Measurements from ENCODE around the gene GAREM2. TPM values are rescaled to one million over a fixed set of nuclear protein-coding genes. Genes with fewer than 3 reads are reported as not detected.

GAREM2 gene
- 1.5 and 7.2 TPM in 2 replicates for total RNA-seq

GRCh38 chr2:26172871-26173775 lies at the start of gene GAREM2:
GAREM2 (plus strand) TSS chr2:26173088; CDS start chr2:26173221, 133 bp downstream.

Other genes with a start within 250 kb of the GAREM2 start
- 19.1 and 23.2 TPM in 2 replicates for gene KIF3C, start 190.6 kb upstream of the GAREM2 start, total RNA-seq
- gene RAB10, start 139.0 kb upstream of the GAREM2 start, total RNA-seq, result 93.4 and 112 TPM in 2 replicates
- gene HADHA, start 71.5 kb downstream of the GAREM2 start, total RNA-seq, result 162 and 170 TPM in 2 replicates
- 108 and 111 TPM in 2 replicates for gene HADHB, start 71.9 kb downstream of the GAREM2 start, total RNA-seq
- gene SELENOI, start 173.1 kb downstream of the GAREM2 start, total RNA-seq, result 12.1 and 23.3 TPM in 2 replicates
- under 0.01 and 0.38 TPM in 2 replicates for gene ADGRF3, start 173.7 kb downstream of the GAREM2 start, total RNA-seq
- 0.29 and 0.33 TPM in 2 replicates for gene DRC1, start 228.8 kb downstream of the GAREM2 start, total RNA-seq

Data from vein endothelial cell (primary cell).